ENCODE data around the gene C5orf46. TPM values are rescaled to one million over a fixed set of nuclear protein-coding genes. Genes with fewer than 3 reads are reported as not detected.

C5orf46 gene
- total and polyA plus RNA-seq, 2 donors (not counting 3 experiments of a cell fraction or from before 2014, with no cell fraction given): 0.66 TPM; not detected in 1

GRCh38 chr5:147869112-147869511 is 37.2 kb downstream of the C5orf46 start:
- CTCF ChIA-PET: interaction anchor here (0.7 to 1.4 kb wide), 3 partner anchors 11 to 389 kb away, joined by 3 to 6 read pairs (median 4); no protein-coding TSS in a partner anchor
- FAIRE-seq: no peak

More at GRCh38 chr5:147869112-147869511, 37.2 kb downstream of the C5orf46 start:
- BruUV-seq (replicated peaks): no TSS peak
- H3K4me3 ChIP-seq (replicated peaks in 1 of 3; ENCODE audit: insufficient read depth in 1 of 3, low read depth in 1 of 3, low read length in 3 of 3): no peak overlapping the region
- POLR2A ChIA-PET: no interaction called here
- H4K20me1 ChIP-seq (replicated peaks; ENCODE audit: control insufficient read depth, extremely low read depth, insufficient read depth, low read length): no peaks in the 10 kb centered on the region
- TF ChIP-seq, protein P1, sequence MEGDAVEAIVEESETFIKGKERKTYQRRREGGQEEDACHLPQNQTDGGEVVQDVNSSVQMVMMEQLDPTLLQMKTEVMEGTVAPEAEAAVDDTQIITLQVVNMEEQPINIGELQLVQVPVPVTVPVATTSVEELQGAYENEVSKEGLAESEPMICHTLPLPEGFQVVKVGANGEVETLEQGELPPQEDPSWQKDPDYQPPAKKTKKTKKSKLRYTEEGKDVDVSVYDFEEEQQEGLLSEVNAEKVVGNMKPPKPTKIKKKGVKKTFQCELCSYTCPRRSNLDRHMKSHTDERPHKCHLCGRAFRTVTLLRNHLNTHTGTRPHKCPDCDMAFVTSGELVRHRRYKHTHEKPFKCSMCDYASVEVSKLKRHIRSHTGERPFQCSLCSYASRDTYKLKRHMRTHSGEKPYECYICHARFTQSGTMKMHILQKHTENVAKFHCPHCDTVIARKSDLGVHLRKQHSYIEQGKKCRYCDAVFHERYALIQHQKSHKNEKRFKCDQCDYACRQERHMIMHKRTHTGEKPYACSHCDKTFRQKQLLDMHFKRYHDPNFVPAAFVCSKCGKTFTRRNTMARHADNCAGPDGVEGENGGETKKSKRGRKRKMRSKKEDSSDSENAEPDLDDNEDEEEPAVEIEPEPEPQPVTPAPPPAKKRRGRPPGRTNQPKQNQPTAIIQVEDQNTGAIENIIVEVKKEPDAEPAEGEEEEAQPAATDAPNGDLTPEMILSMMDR (IDR thresholded peaks at IDR 0.05; ENCODE audit: extremely low read depth in 1 of 2, insufficient read depth in 1 of 2, low read depth in 1 of 2, low read length in 2 of 2): no peak
- TF ChIP-seq, protein P2, sequence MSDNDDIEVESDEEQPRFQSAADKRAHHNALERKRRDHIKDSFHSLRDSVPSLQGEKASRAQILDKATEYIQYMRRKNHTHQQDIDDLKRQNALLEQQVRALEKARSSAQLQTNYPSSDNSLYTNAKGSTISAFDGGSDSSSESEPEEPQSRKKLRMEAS (IDR thresholded peaks at IDR 0.05; ENCODE audit: insufficient read depth, insufficient read length): no peak
- TF ChIP-seq POLR2AphosphoS5 (IDR thresholded peaks at IDR 0.05; ENCODE audit: insufficient read depth, low read depth, low read length) (no peak), EZH2 (IDR thresholded peaks at IDR 0.05; ENCODE audit: borderline replicate concordance, low read depth, low read length, severe bottlenecking) (no peak), POLR2A (IDR thresholded peaks at IDR 0.05; ENCODE audit: low read depth, low read length) (no peak), GATA2 (IDR thresholded peaks at IDR 0.05; ENCODE audit: insufficient read depth, insufficient read length, low read depth, low read length) (no peak), JUN (IDR thresholded peaks at IDR 0.05; ENCODE audit: borderline replicate concordance, insufficient read depth, insufficient read length, low read depth) (no peak), FOS (IDR thresholded peaks at IDR 0.05; ENCODE audit: borderline replicate concordance, insufficient read depth, low read length) (no peak), MYC (IDR thresholded peaks at IDR 0.05; ENCODE audit: low read depth, low read length) (no peak)
- H3K27ac ChIP-seq (ENCODE audit: insufficient read depth, low read depth, low read length): no peak overlapping the region
- H3K4me2 ChIP-seq (ENCODE audit: insufficient read depth, low read length): no peak overlapping the region
- H3K4me1 ChIP-seq (ENCODE audit: control insufficient read depth, extremely low read depth, insufficient read depth, low read length): no peaks in the 10 kb centered on the region
- H3K36me3 ChIP-seq (ENCODE audit: control insufficient read depth in 2 of 2, extremely low read depth in 1 of 2, insufficient read depth in 2 of 2, low read length in 2 of 2): no peaks in the 10 kb centered on the region
- H3K79me2 ChIP-seq (ENCODE audit: control insufficient read depth, insufficient read depth, low read length): no peaks in the 10 kb centered on the region
- H2AFZ ChIP-seq (ENCODE audit: low read depth, low read length): no peak overlapping the region
- intact Hi-C loops (cut with micrococcal nuclease): no loop called here
- dilution Hi-C loops (cut with MboI; ENCODE audit: extremely low pct_ligation_motif_present, low sequenced_read_pairs): no loop called here
- no peaks in the 10 kb centered on the region for H3K9me3 ChIP-seq (replicated peaks; ENCODE audit: control insufficient read depth, insufficient read depth, low read length)
- no peaks in the 10 kb centered on the region for H3K27me3 ChIP-seq (ENCODE audit: control insufficient read depth in 2 of 2, insufficient read depth in 2 of 2, low read length in 2 of 2)
- no peaks in the 10 kb centered on the region for H3K9me1 ChIP-seq (replicated peaks; ENCODE audit: control insufficient read depth, extremely low read depth, insufficient read depth, low read length)
- H3K9ac ChIP-seq (replicated peaks; ENCODE audit: extremely low read depth, insufficient read depth, low read length): no peak overlapping the region
- DNase-seq (ENCODE audit: low read depth, low spot score): no peak

Measured in endothelial cell of umbilical vein (primary cell).